HCT116 (cell line): ENCODE results near the gene INTS4. TPM values are rescaled to one million over a fixed set of nuclear protein-coding genes. Genes with fewer than 3 reads are reported as not detected.

Source experiments
- ATAC-seq: fragments of 200-7000 bp; cut with Tn5 transposase; 2 replicates; pipeline ENCODE4 v1.9.1; 2020; ENCODE audit warnings: mild to moderate bottlenecking, moderate library complexity
- BruUV-seq: library from RNA; stranded (reverse); fragments of 400-500 nt; replicated peaks from 2 replicates; lab custom pipeline; 2021; lab: Mats Ljungman, UMichigan
- CTCF ChIA-PET: fragments of 300-600 bp; sonication (Branson Sonifier 250); formaldehyde crosslinking; loops from one replicate; lab custom pipeline; 2021; ENCODE audit warnings: antibody characterized with exemption; lab: Charles Lee
- POLR2A ChIA-PET: fragments of 300-600, 350-600 bp; sonication (Branson Sonifier 250); formaldehyde crosslinking; loops from one replicate; lab custom pipeline; 2021; ENCODE audit warnings: antibody characterized with exemption; lab: Charles Lee
- RAD21 ChIA-PET, 2 experiments: fragments of 300-600 bp; sonication (Branson Sonifier 250); formaldehyde crosslinking; loops; one replicate each; lab custom pipeline; 2023; ENCODE audit warnings: low total read pairs in 2 of 2; ENCODE audit not compliant: uncharacterized antibody in 2 of 2, unreplicated experiment in 2 of 2, low non-redundant PET in 1 of 2; lab: Charles Lee
- DNase-seq: peaks from one replicate; pipeline ENCODE4 v3.0.0-alpha.2; 2010; ENCODE audit warnings: low read depth, low spot score
- H2AFZ ChIP-seq: fragments of 200-600 bp; shearing (Covaris generic), sonication (generic); 2 replicates; pipeline ENCODE4 v1.6.1; 2017; ENCODE audit warnings: low read depth, mixed run types, mixed read lengths, antibody characterized with exemption, low read length; ENCODE audit not compliant: poor library complexity, severe bottlenecking
- H3K27ac ChIP-seq: 2 replicates; pipeline ENCODE4 v1.5.1; 2012; ENCODE audit warnings: low read depth, low read length
- H3K27me3 ChIP-seq: fragments of 200-600 bp; sonication (generic); 2 replicates; pipeline ENCODE4 v1.6.1; 2016; ENCODE audit warnings: mixed run types, low read length, mixed read lengths; ENCODE audit not compliant: insufficient read depth
- H3K36me3 ChIP-seq, 2 experiments: fragments of 200-500 bp in 1 of 2; fragments of 200-600 bp in 1 of 2; sonication (Bioruptor generic) in 1 of 2; sonication (generic) in 1 of 2; 2 replicates each; pipeline versions ENCODE4 v1.5.1 to v1.6.1; 2014 to 2016; ENCODE audit warnings: low read length in 2 of 2, inconsistent platforms in 1 of 2, mixed read lengths in 1 of 2, mixed run types in 1 of 2; ENCODE audit not compliant: insufficient read depth in 2 of 2, control insufficient read depth in 1 of 2
- H3K4me1 ChIP-seq, 2 experiments: fragments of 200-600 bp in 1 of 2; sonication (generic) in 1 of 2; 2 replicates each; pipeline versions ENCODE4 v1.5.1 to v1.6.1; 2012 to 2017; ENCODE audit warnings: low read length in 2 of 2, inconsistent platforms in 1 of 2, mild to moderate bottlenecking in 1 of 2, mixed read lengths in 1 of 2, mixed run types in 1 of 2, moderate library complexity in 1 of 2; ENCODE audit not compliant: insufficient read depth in 2 of 2, control insufficient read depth in 1 of 2
- H3K4me2 ChIP-seq: fragments of 200-600 bp; sonication (generic); 2 replicates; pipeline ENCODE4 v1.6.1; 2017; ENCODE audit warnings: mixed run types, low read length, mixed read lengths
- H3K4me3 ChIP-seq, 2 experiments: fragments of 200-600 bp in 1 of 2; sonication (generic) in 1 of 2; replicated peaks in 1 of 2; 2 replicates each; pipeline ENCODE4 v1.5.1; 2011 to 2016; ENCODE audit warnings: low read length in 2 of 2, control low read depth in 1 of 2, low read depth in 1 of 2, mild to moderate bottlenecking in 1 of 2, mixed read lengths in 1 of 2, mixed run types in 1 of 2
- H3K79me2 ChIP-seq: fragments of 200-600 bp; sonication (generic); 2 replicates; pipeline ENCODE4 v1.6.1; 2017; ENCODE audit warnings: mild to moderate bottlenecking, mixed run types, low read length, moderate library complexity, mixed read lengths; ENCODE audit not compliant: insufficient read depth
- H3K9ac ChIP-seq: fragments of 200-600 bp; sonication (generic); 2 replicates; pipeline ENCODE4 v1.6.1; 2016; ENCODE audit warnings: low read length, mixed read lengths
- H3K9me2 ChIP-seq: fragments of 200-600 bp; sonication (generic), shearing (Covaris generic); 2 replicates; pipeline ENCODE4 v1.6.1; 2017; ENCODE audit warnings: mixed run types, mild to moderate bottlenecking, moderate library complexity; ENCODE audit not compliant: insufficient read depth
- H3K9me3 ChIP-seq, 2 experiments: fragments of 200-500 bp in 1 of 2; fragments of 200-600 bp in 1 of 2; sonication (Bioruptor generic) in 1 of 2; sonication (generic) in 1 of 2; 2 replicates each; pipeline ENCODE4 v1.6.1; 2014 to 2017; ENCODE audit warnings: low read length in 2 of 2, mixed read lengths in 2 of 2, inconsistent platforms in 1 of 2, low read depth in 1 of 2, mild to moderate bottlenecking in 1 of 2, mixed run types in 1 of 2, moderate library complexity in 1 of 2; ENCODE audit not compliant: control insufficient read depth in 1 of 2, insufficient read depth in 1 of 2
- H4K20me1 ChIP-seq: fragments of 200-600 bp; sonication (generic), shearing (Covaris generic); 2 replicates; pipeline ENCODE4 v1.6.1; 2017; ENCODE audit warnings: mixed run types, mild to moderate bottlenecking, moderate library complexity; ENCODE audit not compliant: insufficient read depth
- JUND ChIP-seq: IDR thresholded peaks from 2 replicates; pipeline ENCODE4 v1.6.1; 2012
- MAX ChIP-seq: IDR thresholded peaks from 2 replicates; pipeline ENCODE4 v1.6.1; 2012
- SIN3A ChIP-seq: IDR thresholded peaks from 2 replicates; pipeline ENCODE4 v1.6.1; 2012; ENCODE audit warnings: low read depth
- TCF7L2 ChIP-seq: IDR thresholded peaks from 2 replicates; pipeline ENCODE4 v1.7.0; 2011; ENCODE audit warnings: borderline replicate concordance, inconsistent platforms; ENCODE audit not compliant: insufficient read depth, insufficient read length; ENCODE audit errors: extremely low read depth
- intact Hi-C: fragments of 100-400 bp; cut with micrococcal nuclease; formaldehyde crosslinking; loops from 2 replicates; pipeline ENCODE4 v1.10.0; 2022
- total RNA-seq: library from RNA; stranded (reverse); gene quantifications from one replicate; pipeline ENCODE4 v1.2.1, GENCODE V29; 2021; ENCODE audit not compliant: unreplicated experiment

INTS4 gene
- total RNA-seq, 1 experiment from 2014 or later: 41.0 TPM

- Histone ChIP-seq H4K20me1 (no peaks in the 10 kb centered on the region), H3K9me3 (no peaks in the 10 kb centered on the region), H3K27me3 (no peaks in the 10 kb centered on the region), H2AFZ (no peak overlapping the region), H3K4me1 (peaks cover 19 to 45% of the 10 kb centered on the region in 2 experiments; a peak in 3 of 4 replicates), H3K79me2 (peaks cover 18% of the 10 kb centered on the region), H3K36me3 (peaks cover 4 to 8% of the 10 kb centered on the region in 2 experiments; a peak in 3 of 4 replicates), H3K9me2 (no peaks in the 10 kb centered on the region), H3K9ac (no peak overlapping the region), H3K4me2 (peak overlapping the region; percentile 37), H3K27ac (no peak overlapping the region), H3K4me3 (no peak overlapping the region)
- RAD21 ChIA-PET: no interaction called here
- CTCF ChIA-PET: interaction anchor here (1.0 to 2.5 kb wide), 2 partner anchors 21 to 25 kb away, joined by 3 to 12 read pairs; partner anchors contain the start of gene INTS4
- BruUV-seq: no TSS peak
- DNase-seq: no peak
- intact Hi-C loops: no loop called here
- POLR2A ChIA-PET: interaction anchor here (0.8 to 2.0 kb wide), 4 partner anchors 8 to 57 kb away, joined by 3 to 14 read pairs (median 4); partner anchors contain the start of gene INTS4
- no peak for ATAC-seq
- TF ChIP-seq SIN3A: no peak
Observed at GRCh38 chr11:78020246-78020645, 25.8 kb upstream of the INTS4 start.

- Histone ChIP-seq H3K4me3 (no peak overlapping the region), H3K4me2 (peak overlapping the region; percentile 37), H3K36me3 (peaks cover 4 to 8% of the 10 kb centered on the region in 2 experiments; a peak in 3 of 4 replicates), H3K27me3 (no peaks in the 10 kb centered on the region), H3K4me1 (peaks cover 19 to 45% of the 10 kb centered on the region in 2 experiments; a peak in 3 of 4 replicates), H2AFZ (no peak overlapping the region), H3K9me3 (no peaks in the 10 kb centered on the region), H3K9me2 (no peaks in the 10 kb centered on the region), H4K20me1 (no peaks in the 10 kb centered on the region), H3K27ac (no peak overlapping the region), H3K79me2 (peaks cover 18% of the 10 kb centered on the region), H3K9ac (no peak overlapping the region)
- DNase-seq (no peak), ATAC-seq (no peak; the same call in 1 of the 2 replicates)
- intact Hi-C loops: no loop called here
- TF ChIP-seq MAX (no peak), TCF7L2 (no peak), JUND (peak; percentile 17; the same call in 1 of the 2 replicates)
- ChIA-PET RAD21 (no interaction called here), CTCF (interaction anchor here (0.9 to 2.5 kb wide), 2 partner anchors 25 to 244 kb away, joined by 3 to 12 read pairs; partner anchors contain the start of gene INTS4), POLR2A (interaction anchor here (0.8 to 2.0 kb wide), 2 partner anchors 9 to 25 kb away, joined by 3 to 14 read pairs; partner anchors contain the start of gene INTS4)
- BruUV-seq: no TSS peak
Observed at GRCh38 chr11:78019808-78020207, 25.3 kb upstream of the INTS4 start.
